OCI-LY1 (cell line): ENCODE results near the gene NLRC3.

Experiments
- H2AFZ ChIP-seq: fragments of 200-600 bp; sonication (generic), shearing (Covaris generic); 2 replicates; pipeline ENCODE4 v1.6.0; 2014; ENCODE audit warnings: antibody characterized with exemption, mild to moderate bottlenecking, low read length
- H3F3A ChIP-seq: fragments of 200-600 bp; sonication (generic), shearing (Covaris generic); 2 replicates; pipeline ENCODE4 v1.6.0; 2014; ENCODE audit warnings: mild to moderate bottlenecking, antibody characterized with exemption, low read length, moderate library complexity; ENCODE audit not compliant: insufficient read depth
- H3K27ac ChIP-seq: fragments of 200-600 bp; sonication (generic); 2 replicates; pipeline ENCODE4 v1.5.1; 2014; ENCODE audit warnings: low read length, mixed run types, mild to moderate bottlenecking, low read depth; ENCODE audit not compliant: poor library complexity, severe bottlenecking
- H3K27me3 ChIP-seq: fragments of 200-600 bp; sonication (generic); 2 replicates; pipeline ENCODE4 v1.6.0; 2014; ENCODE audit warnings: antibody characterized with exemption, mild to moderate bottlenecking, low read length, moderate library complexity; ENCODE audit not compliant: insufficient read depth
- H3K36me3 ChIP-seq: fragments of 200-600 bp; sonication (generic); 2 replicates; pipeline ENCODE4 v1.6.1; 2014; ENCODE audit warnings: mild to moderate bottlenecking, antibody characterized with exemption, low read length, moderate library complexity, mixed read lengths; ENCODE audit not compliant: insufficient read depth
- H3K4me1 ChIP-seq: fragments of 200-600 bp; sonication (generic); 2 replicates; pipeline ENCODE4 v1.5.1; 2014; ENCODE audit warnings: mild to moderate bottlenecking, low read length, moderate library complexity; ENCODE audit not compliant: insufficient read depth, severe bottlenecking
- H3K4me2 ChIP-seq: fragments of 200-600 bp; sonication (generic), shearing (Covaris generic); 2 replicates; pipeline ENCODE4 v1.6.1; 2014; ENCODE audit warnings: low read length
- H3K4me3 ChIP-seq: fragments of 200-600 bp; sonication (generic); 2 replicates; pipeline ENCODE4 v1.5.1; 2014; ENCODE audit warnings: low read length, low read depth, mild to moderate bottlenecking, mixed read lengths; ENCODE audit not compliant: poor library complexity, severe bottlenecking
- H3K79me2 ChIP-seq: fragments of 200-600 bp; shearing (Covaris generic); 2 replicates; pipeline ENCODE4 v1.6.1; 2016; ENCODE audit warnings: mixed run types, low read length, mixed read lengths; ENCODE audit not compliant: insufficient read depth
- H3K9ac ChIP-seq: fragments of 200-600 bp; sonication (generic), shearing (Covaris generic); 2 replicates; pipeline ENCODE4 v1.6.1; 2014; ENCODE audit warnings: mild to moderate bottlenecking, low read length, mixed read lengths
- H3K9me2 ChIP-seq: fragments of 200-600 bp; sonication (generic), shearing (Covaris generic); 2 replicates; pipeline ENCODE4 v1.6.1; 2014; ENCODE audit warnings: low read depth, mild to moderate bottlenecking, low read length, mixed read lengths
- H3K9me3 ChIP-seq: fragments of 200-600 bp; shearing (Covaris generic); 2 replicates; pipeline ENCODE4 v1.6.1; 2014; ENCODE audit warnings: low read length, mixed read lengths
- H4K20me1 ChIP-seq: fragments of 200-600 bp; sonication (generic), shearing (Covaris generic); 2 replicates; pipeline ENCODE4 v1.6.0; 2016; ENCODE audit warnings: mild to moderate bottlenecking, low read length; ENCODE audit not compliant: insufficient read depth
- EZH2 ChIP-seq: fragments of 200-600 bp; sonication (generic), shearing (Covaris generic); IDR thresholded peaks from 2 replicates; pipeline ENCODE4 v1.8.0; 2017; ENCODE audit warnings: borderline replicate concordance, mixed run types, mild to moderate bottlenecking, antibody characterized with exemption, low read length, moderate library complexity, mixed read lengths
- TF ChIP-seq, protein P1 (sequence below): fragments of 200-600 bp; sonication (generic), shearing (Covaris generic); IDR thresholded peaks from 2 replicates; pipeline ENCODE4 v1.5.1; 2017; ENCODE audit warnings: mild to moderate bottlenecking, antibody characterized with exemption, low read length, moderate library complexity, mixed read lengths

Gene NLRC3

DNA sequence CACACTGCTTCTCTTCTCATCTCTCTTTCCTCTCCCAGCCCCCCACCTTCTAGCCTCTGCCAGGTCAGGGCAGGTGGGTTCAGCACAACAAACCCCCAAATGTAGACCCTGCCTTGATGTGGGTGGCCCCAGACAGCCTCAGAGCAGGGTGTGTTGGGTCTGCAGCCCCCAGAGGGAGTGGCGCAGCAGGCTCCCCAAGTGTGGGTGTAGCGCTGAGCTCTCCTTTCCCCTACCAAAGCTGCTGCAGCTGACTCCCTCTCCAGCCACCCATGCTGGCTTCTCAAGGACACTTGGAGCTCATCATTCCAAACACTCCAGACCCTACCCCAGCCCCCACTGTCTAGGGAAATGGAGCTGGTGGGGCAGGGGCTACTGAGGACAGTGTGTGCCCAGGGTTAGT is 27.3 kb downstream of the NLRC3 start:
- Histone ChIP-seq H3K9me2 (no peaks in the 10 kb centered on the region), H3K4me1 (no peaks in the 10 kb centered on the region), H3K9me3 (no peaks in the 10 kb centered on the region), H2AFZ (no peak overlapping the region), H3K27ac (no peak overlapping the region), H3K9ac (no peak overlapping the region), H3F3A (no peaks in the 10 kb centered on the region), H3K4me3 (no peak overlapping the region), H3K36me3 (peaks cover 32% of the 10 kb centered on the region), H3K4me2 (no peak overlapping the region), H4K20me1 (no peaks in the 10 kb centered on the region), H3K27me3 (no peaks in the 10 kb centered on the region), H3K79me2 (no peaks in the 10 kb centered on the region)
- TF ChIP-seq, protein P1, sequence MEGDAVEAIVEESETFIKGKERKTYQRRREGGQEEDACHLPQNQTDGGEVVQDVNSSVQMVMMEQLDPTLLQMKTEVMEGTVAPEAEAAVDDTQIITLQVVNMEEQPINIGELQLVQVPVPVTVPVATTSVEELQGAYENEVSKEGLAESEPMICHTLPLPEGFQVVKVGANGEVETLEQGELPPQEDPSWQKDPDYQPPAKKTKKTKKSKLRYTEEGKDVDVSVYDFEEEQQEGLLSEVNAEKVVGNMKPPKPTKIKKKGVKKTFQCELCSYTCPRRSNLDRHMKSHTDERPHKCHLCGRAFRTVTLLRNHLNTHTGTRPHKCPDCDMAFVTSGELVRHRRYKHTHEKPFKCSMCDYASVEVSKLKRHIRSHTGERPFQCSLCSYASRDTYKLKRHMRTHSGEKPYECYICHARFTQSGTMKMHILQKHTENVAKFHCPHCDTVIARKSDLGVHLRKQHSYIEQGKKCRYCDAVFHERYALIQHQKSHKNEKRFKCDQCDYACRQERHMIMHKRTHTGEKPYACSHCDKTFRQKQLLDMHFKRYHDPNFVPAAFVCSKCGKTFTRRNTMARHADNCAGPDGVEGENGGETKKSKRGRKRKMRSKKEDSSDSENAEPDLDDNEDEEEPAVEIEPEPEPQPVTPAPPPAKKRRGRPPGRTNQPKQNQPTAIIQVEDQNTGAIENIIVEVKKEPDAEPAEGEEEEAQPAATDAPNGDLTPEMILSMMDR, result no peak

DNA sequence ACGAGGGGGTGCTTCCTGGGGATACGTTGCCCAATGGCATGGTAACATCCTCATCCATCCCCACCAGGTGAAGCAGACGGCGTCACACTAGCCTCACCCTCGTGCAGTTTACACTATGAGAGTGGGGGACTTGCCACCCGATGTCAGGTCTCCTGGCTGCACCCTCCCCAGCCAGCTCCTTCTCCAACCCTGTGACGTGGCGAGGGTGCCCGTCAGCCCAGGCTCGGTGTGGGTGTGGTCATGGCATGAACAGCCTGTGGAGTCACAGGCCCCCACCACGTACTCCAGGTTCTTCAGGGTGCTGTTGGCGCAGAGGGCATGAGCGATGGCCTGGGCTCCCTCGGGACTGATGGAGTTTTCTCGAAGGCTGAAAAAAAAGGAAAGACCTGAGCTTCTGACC is 28.3 kb downstream of the NLRC3 start:
- TF ChIP-seq, protein P1, result no peak
- no peak for TF ChIP-seq EZH2
- H3K79me2 ChIP-seq, result no peaks in the 10 kb centered on the region
- no peaks in the 10 kb centered on the region for H3F3A ChIP-seq
- H2AFZ ChIP-seq, result no peak overlapping the region
- H3K27me3 ChIP-seq, result no peaks in the 10 kb centered on the region
- H3K4me2 ChIP-seq, result no peak overlapping the region
- H3K9me2 ChIP-seq, result no peaks in the 10 kb centered on the region
- H3K36me3 ChIP-seq, result peaks cover 32% of the 10 kb centered on the region
- no peaks in the 10 kb centered on the region for H3K9me3 ChIP-seq
- no peak overlapping the region for H3K27ac ChIP-seq
- no peak overlapping the region for H3K9ac ChIP-seq
- H3K4me3 ChIP-seq, result no peak overlapping the region
- no peaks in the 10 kb centered on the region for H3K4me1 ChIP-seq
- H4K20me1 ChIP-seq, result no peaks in the 10 kb centered on the region

DNA sequence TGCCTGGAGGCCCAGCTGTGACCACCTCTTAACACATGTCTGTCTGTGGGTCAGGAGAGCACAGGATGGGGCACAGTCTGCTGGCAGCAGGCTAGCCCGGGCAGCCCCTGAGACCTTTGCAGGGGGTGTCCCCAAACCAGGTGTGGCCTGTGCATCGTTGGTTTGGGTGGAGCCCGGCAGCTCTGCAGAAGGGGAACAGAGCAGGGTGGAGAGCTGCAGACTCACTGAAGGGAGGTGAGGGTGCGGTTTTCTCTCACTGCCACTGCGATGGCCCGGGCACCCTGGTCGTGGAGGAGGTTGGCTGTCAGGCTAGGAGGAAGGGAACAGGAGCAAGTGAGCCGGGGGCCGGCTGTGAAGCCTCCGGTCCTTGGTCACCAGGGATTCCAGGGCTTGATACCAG is 28.8 kb downstream of the NLRC3 start:
- Histone ChIP-seq H3K4me3 (no peak overlapping the region), H3K9me2 (no peaks in the 10 kb centered on the region), H3K27ac (no peak overlapping the region), H4K20me1 (no peaks in the 10 kb centered on the region), H3F3A (no peaks in the 10 kb centered on the region), H3K36me3 (peaks cover 32% of the 10 kb centered on the region), H3K9me3 (no peaks in the 10 kb centered on the region), H3K4me2 (no peak overlapping the region), H3K9ac (no peak overlapping the region), H3K27me3 (no peaks in the 10 kb centered on the region), H3K4me1 (no peaks in the 10 kb centered on the region), H2AFZ (no peak overlapping the region), H3K79me2 (no peaks in the 10 kb centered on the region)
- TF ChIP-seq, protein P1, result no peak
- TF ChIP-seq EZH2, result no peak
